K562 (cell line): ENCODE measurements around the gene FASTK. TPM values are rescaled to one million over a fixed set of nuclear protein-coding genes. Genes with fewer than 3 reads are reported as not detected.
A peak's percentile ranks its signal among the peaks of the same experiment; 100 is the strongest.

Source experiments
- FOXA3 ChIP-seq, 2 experiments: fragments of 450-650 bp in 1 of 2; sonication (generic) in 1 of 2; formaldehyde crosslinking; IDR thresholded peaks in 1 of 2; conservative IDR thresholded peaks in 1 of 2; 2 replicates each; pipeline versions ENCODE4 v1.4.0 to v1.8.0; 2020 to 2022; ENCODE audit warnings: mild to moderate bottlenecking in 2 of 2, missing genetic modification reagents in 1 of 2
- HIVEP1 ChIP-seq: fragments of 250-450 bp; sonication (Bioruptor Pico); IDR thresholded peaks from 2 replicates; pipeline ENCODE4 v1.4.0; 2020; ENCODE audit warnings: mild to moderate bottlenecking
- JUN ChIP-seq, 2 experiments: sonication (generic) in 1 of 2; formaldehyde crosslinking in 1 of 2; IDR thresholded peaks; 2 replicates each; pipeline versions ENCODE4 v1.6.1 to v1.8.0; 2012 to 2022; ENCODE audit warnings: borderline replicate concordance in 2 of 2, mild to moderate bottlenecking in 2 of 2, improper control_type of control experiment in 1 of 2, low read depth in 1 of 2, low read length in 1 of 2, missing genetic modification reagents in 1 of 2
- MIER1 ChIP-seq: fragments of 450-650 bp; IDR thresholded peaks from 2 replicates; pipeline ENCODE4 v1.6.1; 2016; ENCODE audit warnings: antibody characterized with exemption, mild to moderate bottlenecking, low read depth
- NFIC ChIP-seq: fragments of 450-650 bp; IDR thresholded peaks from 2 replicates; pipeline ENCODE4 v1.6.1; 2017; ENCODE audit warnings: mild to moderate bottlenecking, inconsistent platforms
- TEAD4 ChIP-seq, 2 experiments: sonication (generic) in 1 of 2; formaldehyde crosslinking in 1 of 2; IDR thresholded peaks; 2 replicates each; pipeline versions ENCODE4 v1.6.1 to v1.8.0; 2012 to 2022; ENCODE audit warnings: borderline replicate concordance in 1 of 2, inconsistent platforms in 1 of 2, low read length in 1 of 2, mild to moderate bottlenecking in 1 of 2, missing genetic modification reagents in 1 of 2
- ZNF165 ChIP-seq: fragments of 250-450 bp; sonication (Bioruptor Pico); IDR thresholded peaks from 2 replicates; pipeline ENCODE4 v1.4.0; 2020; ENCODE audit warnings: borderline replicate concordance
- ZNF75A ChIP-seq: fragments of 450-650 bp; formaldehyde crosslinking; IDR thresholded peaks from 2 replicates; pipeline ENCODE4 v1.4.0; 2020; ENCODE audit warnings: mild to moderate bottlenecking
- polyA plus RNA-seq, 8 experiments: library from polyadenylated mRNA; depleted of rRNA in 4 of 8; stranded (reverse) in 5 of 8; unstranded in 3 of 8; fragments of >200 nt; fragmentation: Nextera tagmentation in 2 of 8; fragmentation: Illumina TruSeq in 1 of 8; extraction: Ambion mirVana in 2 of 8; extraction: Trizol in 1 of 8; gene quantifications; 2 replicates each; pipeline versions ENCODE4 v1.2.1 to v1.2.3, GENCODE V29; 2011 to 2014; ENCODE audit warnings: inconsistent platforms in 1 of 8, missing spikeins in 1 of 8
- total RNA-seq, 7 experiments: library from RNA; depleted of rRNA in 6 of 7; stranded (reverse); fragments of >200 nt in 6 of 7; fragmentation: Illumina TruSeq in 2 of 7; extraction: Trizol in 2 of 7; gene quantifications; 2 replicates each; pipeline versions ENCODE4 v1.2.1 to v1.2.3, GENCODE V29; 2011 to 2021; ENCODE audit warnings: low replicate concordance in 1 of 7
- TF ChIP-seq, protein P1 (sequence below): sonication (generic); formaldehyde crosslinking; IDR thresholded peaks from 2 replicates; pipeline ENCODE4 v1.8.1; 2023; ENCODE audit warnings: mild to moderate bottlenecking, missing genetic modification reagents
- TF ChIP-seq, protein P2 (sequence below): fragments of 450-650 bp; formaldehyde crosslinking; IDR thresholded peaks from 2 replicates; pipeline ENCODE4 v1.4.0; 2020; ENCODE audit warnings: mild to moderate bottlenecking, mixed read lengths
- TF ChIP-seq, protein P3 (sequence below): fragments of 450-650 bp; IDR thresholded peaks from 2 replicates; pipeline ENCODE4 v1.6.1; 2016; ENCODE audit warnings: antibody characterized with exemption

The FASTK gene
- total and polyA plus RNA-seq, 9 of the 15 experiments (the other 6 are each of a cell fraction or from before 2014, with no cell fraction given) = 0.51 to 150 (median 48.2) TPM

DNA sequence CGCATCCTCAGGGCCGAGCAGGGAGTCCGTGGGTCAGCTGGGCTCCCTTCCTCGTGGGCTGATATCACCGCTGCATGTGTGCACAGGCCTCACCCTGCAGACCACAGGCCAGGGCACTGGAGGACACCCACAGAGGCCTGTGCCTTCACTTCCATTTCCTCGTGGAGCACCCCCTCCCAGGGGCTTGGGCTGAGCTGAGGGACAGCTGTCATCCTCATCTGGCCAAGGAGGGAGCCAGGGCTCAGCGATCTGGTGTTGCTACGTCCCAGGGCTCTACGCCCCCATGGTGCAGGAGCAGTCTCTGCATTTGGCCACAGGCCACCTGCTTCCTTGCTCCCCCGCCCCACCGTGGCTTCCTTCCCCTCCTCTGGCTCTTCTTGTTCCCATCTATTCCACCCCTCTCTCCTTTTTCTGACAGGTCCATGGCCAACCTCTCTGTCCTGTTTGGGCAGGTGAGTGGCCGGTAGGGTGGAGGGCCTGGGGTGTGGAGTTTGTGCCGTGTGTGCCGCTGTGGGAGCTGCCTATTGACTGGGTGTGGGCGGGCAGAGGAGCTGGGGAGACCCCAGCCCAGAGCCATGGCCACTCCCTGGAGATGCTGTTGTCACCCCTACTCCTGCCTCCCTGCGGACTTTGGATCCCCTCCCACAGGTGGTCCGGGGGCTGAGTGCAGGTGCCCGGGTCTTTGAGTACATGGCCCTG lies 40.6 kb downstream of the FASTK start (continued):
- no peak for TF ChIP-seq MIER1
- TF ChIP-seq NFIC = peak; percentile 2; the same call in 1 of the 2 replicates
- TF ChIP-seq, protein P1, sequence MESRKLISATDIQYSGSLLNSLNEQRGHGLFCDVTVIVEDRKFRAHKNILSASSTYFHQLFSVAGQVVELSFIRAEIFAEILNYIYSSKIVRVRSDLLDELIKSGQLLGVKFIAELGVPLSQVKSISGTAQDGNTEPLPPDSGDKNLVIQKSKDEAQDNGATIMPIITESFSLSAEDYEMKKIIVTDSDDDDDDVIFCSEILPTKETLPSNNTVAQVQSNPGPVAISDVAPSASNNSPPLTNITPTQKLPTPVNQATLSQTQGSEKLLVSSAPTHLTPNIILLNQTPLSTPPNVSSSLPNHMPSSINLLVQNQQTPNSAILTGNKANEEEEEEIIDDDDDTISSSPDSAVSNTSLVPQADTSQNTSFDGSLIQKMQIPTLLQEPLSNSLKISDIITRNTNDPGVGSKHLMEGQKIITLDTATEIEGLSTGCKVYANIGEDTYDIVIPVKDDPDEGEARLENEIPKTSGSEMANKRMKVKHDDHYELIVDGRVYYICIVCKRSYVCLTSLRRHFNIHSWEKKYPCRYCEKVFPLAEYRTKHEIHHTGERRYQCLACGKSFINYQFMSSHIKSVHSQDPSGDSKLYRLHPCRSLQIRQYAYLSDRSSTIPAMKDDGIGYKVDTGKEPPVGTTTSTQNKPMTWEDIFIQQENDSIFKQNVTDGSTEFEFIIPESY = 0 out of 2 replicates have a peak, but pooled peaks have one; percentile 5
- no peak for TF ChIP-seq JUN (IDR thresholded peaks at IDR 0.05; ENCODE audit: borderline replicate concordance, low read depth, low read length)
- TF ChIP-seq JUN (CRISPR knock-in tag; IDR thresholded peaks at IDR 0.05; ENCODE audit: borderline replicate concordance) = no peak
- TF ChIP-seq, protein P2, sequence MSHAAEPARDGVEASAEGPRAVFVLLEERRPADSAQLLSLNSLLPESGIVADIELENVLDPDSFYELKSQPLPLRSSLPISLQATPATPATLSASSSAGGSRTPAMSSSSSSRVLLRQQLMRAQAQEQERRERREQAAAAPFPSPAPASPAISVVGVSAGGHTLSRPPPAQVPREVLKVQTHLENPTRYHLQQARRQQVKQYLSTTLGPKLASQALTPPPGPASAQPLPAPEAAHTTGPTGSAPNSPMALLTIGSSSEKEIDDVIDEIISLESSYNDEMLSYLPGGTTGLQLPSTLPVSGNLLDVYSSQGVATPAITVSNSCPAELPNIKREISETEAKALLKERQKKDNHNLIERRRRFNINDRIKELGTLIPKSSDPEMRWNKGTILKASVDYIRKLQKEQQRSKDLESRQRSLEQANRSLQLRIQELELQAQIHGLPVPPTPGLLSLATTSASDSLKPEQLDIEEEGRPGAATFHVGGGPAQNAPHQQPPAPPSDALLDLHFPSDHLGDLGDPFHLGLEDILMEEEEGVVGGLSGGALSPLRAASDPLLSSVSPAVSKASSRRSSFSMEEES = no peak
- TF ChIP-seq FOXA3 (CRISPR knock-in tag; conservative IDR thresholded peaks at IDR 0.05 in 1 of 2, IDR thresholded peaks at IDR 0.05 in 1 of 2) = peak in 1 of 2 experiments; percentile 11; a peak in 1 of 4 replicates
- 0 out of 2 replicates have a peak, but pooled peaks have one; percentile 44 for TF ChIP-seq ZNF165 (CRISPR knock-in tag)
- no peak for TF ChIP-seq ZNF75A (CRISPR knock-in tag)
- no peak for TF ChIP-seq TEAD4 (IDR thresholded peaks at IDR 0.05; ENCODE audit: low read length)
- TF ChIP-seq TEAD4 (CRISPR knock-in tag; IDR thresholded peaks at IDR 0.05; ENCODE audit: borderline replicate concordance) = no peak
- TF ChIP-seq, protein P3, sequence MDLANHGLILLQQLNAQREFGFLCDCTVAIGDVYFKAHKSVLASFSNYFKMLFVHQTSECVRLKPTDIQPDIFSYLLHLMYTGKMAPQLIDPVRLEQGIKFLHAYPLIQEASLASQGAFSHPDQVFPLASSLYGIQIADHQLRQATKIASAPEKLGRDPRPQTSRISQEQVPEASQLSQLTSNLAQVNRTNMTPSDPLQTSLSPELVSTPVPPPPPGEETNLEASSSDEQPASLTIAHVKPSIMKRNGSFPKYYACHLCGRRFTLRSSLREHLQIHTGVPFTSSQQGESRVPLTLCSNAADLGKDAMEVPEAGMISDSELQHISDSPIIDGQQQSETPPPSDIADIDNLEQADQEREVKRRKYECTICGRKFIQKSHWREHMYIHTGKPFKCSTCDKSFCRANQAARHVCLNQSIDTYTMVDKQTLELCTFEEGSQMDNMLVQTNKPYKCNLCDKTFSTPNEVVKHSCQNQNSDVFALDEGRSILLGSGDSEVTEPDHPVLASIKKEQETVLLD = peak; percentile 10; the same call in 1 of the 2 replicates
- TF ChIP-seq HIVEP1 (CRISPR knock-in tag) = no peak
